ENCODE data around the gene GSK3B. TPM values are rescaled to one million over a fixed set of nuclear protein-coding genes. Genes with fewer than 3 reads are reported as not detected.

Gene GSK3B
- total and polyA plus RNA-seq, 8 donors = 6.2 to 59.1 (median 15.6) TPM

DNA sequence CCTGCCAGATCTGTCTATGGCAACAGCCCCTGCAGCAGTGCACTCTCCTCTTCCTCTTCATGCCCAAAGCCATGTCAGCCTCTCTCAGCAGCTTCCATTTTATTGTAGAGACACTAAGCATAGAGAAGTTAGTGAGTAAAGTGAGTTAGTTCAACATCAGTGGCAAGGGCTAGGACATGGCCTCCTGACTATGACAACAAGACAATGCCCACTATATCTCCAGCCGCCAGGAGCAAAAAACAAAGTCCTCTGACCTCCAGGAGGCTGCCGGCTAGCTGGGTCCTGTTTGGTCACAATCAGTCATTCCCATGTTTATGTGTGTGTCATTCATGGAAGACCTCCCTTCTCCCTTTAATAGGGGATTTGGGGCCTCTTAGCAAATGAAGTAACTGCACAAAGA lies 297.5 kb downstream of the GSK3B start:
- intact Hi-C loops (cut with DNase I; ENCODE audit: low total_unique reads) = no loop called here
- H3K4me3 ChIP-seq = no peak overlapping the region
- peaks cover 0 to 9% (median 0%) of the 10 kb centered on the region in 3 donors for H3K27me3 ChIP-seq
- H3K9me3 ChIP-seq = no peaks in the 10 kb centered on the region
- H3K27ac ChIP-seq = no peak overlapping the region
- H3K36me3 ChIP-seq = no peaks in the 10 kb centered on the region
- TF ChIP-seq POLR2AphosphoS5 (IDR thresholded peaks at IDR 0.05) (no peak), POLR2A (IDR thresholded peaks at IDR 0.05) (no peak), EP300 (IDR thresholded peaks at IDR 0.05) (no peak)
- TF ChIP-seq, protein P1, sequence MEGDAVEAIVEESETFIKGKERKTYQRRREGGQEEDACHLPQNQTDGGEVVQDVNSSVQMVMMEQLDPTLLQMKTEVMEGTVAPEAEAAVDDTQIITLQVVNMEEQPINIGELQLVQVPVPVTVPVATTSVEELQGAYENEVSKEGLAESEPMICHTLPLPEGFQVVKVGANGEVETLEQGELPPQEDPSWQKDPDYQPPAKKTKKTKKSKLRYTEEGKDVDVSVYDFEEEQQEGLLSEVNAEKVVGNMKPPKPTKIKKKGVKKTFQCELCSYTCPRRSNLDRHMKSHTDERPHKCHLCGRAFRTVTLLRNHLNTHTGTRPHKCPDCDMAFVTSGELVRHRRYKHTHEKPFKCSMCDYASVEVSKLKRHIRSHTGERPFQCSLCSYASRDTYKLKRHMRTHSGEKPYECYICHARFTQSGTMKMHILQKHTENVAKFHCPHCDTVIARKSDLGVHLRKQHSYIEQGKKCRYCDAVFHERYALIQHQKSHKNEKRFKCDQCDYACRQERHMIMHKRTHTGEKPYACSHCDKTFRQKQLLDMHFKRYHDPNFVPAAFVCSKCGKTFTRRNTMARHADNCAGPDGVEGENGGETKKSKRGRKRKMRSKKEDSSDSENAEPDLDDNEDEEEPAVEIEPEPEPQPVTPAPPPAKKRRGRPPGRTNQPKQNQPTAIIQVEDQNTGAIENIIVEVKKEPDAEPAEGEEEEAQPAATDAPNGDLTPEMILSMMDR (IDR thresholded peaks at IDR 0.05) = no peak
- WGBS, 5 donors = 56 to 79% (median 74%) methylated on average over 2 of the region's 2 CpGs
- no peak for DNase-seq
- H3K4me1 ChIP-seq = no peaks in the 10 kb centered on the region

DNA sequence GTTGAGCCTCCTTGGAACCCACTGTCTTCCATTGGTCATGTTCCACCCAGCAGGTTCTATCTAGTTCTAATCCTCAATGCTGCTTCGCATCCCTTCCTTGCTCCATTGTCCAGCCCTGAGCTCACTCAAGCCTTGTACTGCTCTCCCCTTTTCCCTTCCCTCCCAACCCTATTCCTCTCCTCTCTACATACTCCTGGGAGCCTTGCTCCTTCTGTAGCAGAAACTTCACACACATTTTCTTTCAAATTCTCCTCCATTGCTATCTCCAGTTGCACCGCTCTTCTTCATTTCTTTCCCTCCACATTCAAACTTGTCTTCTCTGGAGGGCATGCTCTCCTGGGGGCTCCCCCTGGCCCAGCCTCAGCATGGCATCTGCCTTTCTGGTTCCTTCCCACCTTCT lies 297.9 kb downstream of the GSK3B start:
- intact Hi-C loops (cut with DNase I; ENCODE audit: low total_unique reads) = no loop called here
- H3K27me3 ChIP-seq = peaks cover 0 to 5% (median 0%) of the 10 kb centered on the region in 3 donors
- no peak overlapping the region for H3K4me3 ChIP-seq
- TF ChIP-seq EP300 (IDR thresholded peaks at IDR 0.05) (no peak), POLR2A (IDR thresholded peaks at IDR 0.05) (no peak), POLR2AphosphoS5 (IDR thresholded peaks at IDR 0.05) (no peak)
- TF ChIP-seq, protein P1 (IDR thresholded peaks at IDR 0.05) = no peak
- DNase-seq = no peak
- no peaks in the 10 kb centered on the region for H3K36me3 ChIP-seq
- no peak overlapping the region for H3K27ac ChIP-seq
- no peaks in the 10 kb centered on the region for H3K4me1 ChIP-seq
- WGBS, 5 donors = 92 to 100% (median 98%) methylated on average over 2 of the region's 2 CpGs
- no peaks in the 10 kb centered on the region for H3K9me3 ChIP-seq

DNA sequence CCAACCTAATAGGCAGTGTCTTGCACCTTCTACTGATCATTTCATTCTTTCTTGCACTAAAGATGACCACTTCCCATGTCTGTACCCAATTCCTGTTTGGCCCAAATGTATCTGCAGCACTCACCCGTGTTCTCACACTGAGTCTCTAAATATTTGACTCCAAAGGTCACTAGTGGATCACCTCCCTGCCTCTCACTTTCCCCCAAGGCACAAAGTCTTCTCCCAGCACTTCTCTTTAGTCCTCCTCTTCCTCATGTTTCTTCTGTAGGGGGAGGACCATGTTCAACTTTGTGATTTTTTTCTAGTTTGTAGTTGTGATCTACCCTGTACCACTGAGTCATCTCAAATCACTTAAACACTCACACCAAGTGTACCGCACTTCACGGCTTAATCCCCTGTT lies 298.4 kb downstream of the GSK3B start:
- 68 to 74% (median 72%) methylated on average over 3 of the region's 3 CpGs for WGBS, 5 donors
- no peak overlapping the region for H3K27ac ChIP-seq
- H3K36me3 ChIP-seq = no peaks in the 10 kb centered on the region
- intact Hi-C loops (cut with DNase I; ENCODE audit: low total_unique reads) = no loop called here
- H3K9me3 ChIP-seq = no peaks in the 10 kb centered on the region
- no peak for DNase-seq
- TF ChIP-seq, protein P1 (IDR thresholded peaks at IDR 0.05) = no peak
- no peak for TF ChIP-seq POLR2A (IDR thresholded peaks at IDR 0.05)
- TF ChIP-seq POLR2AphosphoS5 (IDR thresholded peaks at IDR 0.05) = no peak
- no peaks in the 10 kb centered on the region for H3K27me3 ChIP-seq
- no peak overlapping the region for H3K4me3 ChIP-seq
- H3K4me1 ChIP-seq = no peaks in the 10 kb centered on the region

DNA sequence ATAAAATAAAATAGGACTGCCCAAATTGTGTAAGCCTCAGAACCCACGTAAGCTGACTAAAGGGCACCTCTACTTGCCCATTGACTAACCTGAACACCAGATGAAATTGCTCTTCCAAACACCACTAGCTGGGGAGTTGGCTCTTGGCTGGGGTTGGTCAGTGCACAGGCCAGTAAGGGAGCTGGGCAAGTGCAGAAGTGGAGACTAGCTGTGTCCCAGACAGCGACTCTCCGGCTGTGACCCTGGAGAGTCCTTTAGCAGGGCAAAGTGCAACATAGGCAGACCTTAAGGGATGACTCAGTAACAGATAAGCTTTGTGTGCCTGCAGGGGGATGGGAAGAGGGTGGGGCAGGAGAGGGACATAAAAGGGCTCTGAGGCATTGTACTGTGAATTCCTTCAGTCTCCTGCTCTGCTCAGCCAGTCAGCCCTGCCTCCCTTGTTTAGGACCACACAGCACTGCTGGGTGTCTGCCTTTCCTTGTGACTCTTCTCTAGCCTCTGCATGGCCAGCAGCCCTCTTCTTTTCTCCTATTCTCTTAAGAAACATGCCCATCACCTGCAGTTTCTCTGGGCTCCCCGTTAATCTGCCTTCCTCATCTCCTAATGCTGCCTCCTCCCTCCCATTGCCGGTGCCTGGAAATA lies 299.2 kb downstream of the GSK3B start:
- H3K4me1 ChIP-seq = no peaks in the 10 kb centered on the region
- no peaks in the 10 kb centered on the region for H3K36me3 ChIP-seq
- H3K4me3 ChIP-seq = no peak overlapping the region
- TF ChIP-seq POLR2AphosphoS5 (IDR thresholded peaks at IDR 0.05) = peak in 1 of 3 donors; percentile 33
- no peak for TF ChIP-seq POLR2A (IDR thresholded peaks at IDR 0.05)
- peak; percentile 30 to 76 for DNase-seq
- 37 to 53% (median 41%) methylated on average over 5 of the region's 5 CpGs for WGBS, 5 donors
- no peaks in the 10 kb centered on the region for H3K9me3 ChIP-seq
- H3K27me3 ChIP-seq = no peaks in the 10 kb centered on the region
- H3K27ac ChIP-seq = no peak overlapping the region
- intact Hi-C loops (cut with DNase I; ENCODE audit: low total_unique reads) = no loop called here

DNA sequence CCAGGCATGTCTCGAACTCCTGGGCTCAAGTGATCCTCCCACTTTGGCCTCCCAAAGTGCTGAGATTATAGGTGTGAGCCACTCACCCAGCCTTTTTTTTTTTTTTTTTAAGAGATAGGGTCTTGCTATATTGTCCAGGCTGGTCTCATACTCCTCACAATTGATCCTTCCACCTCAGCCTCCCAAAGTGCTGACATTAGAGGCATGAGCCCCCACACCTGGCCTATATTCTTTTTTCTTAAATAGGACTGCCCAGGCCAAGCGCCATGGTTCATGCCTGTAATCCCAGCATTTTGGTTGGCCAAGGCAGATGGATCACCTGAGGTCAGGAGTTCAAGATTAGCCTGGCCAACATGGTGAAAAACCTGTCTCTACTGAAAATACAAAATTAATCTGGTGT lies 299.8 kb downstream of the GSK3B start:
- no peaks in the 10 kb centered on the region for H3K9me3 ChIP-seq
- no peak for DNase-seq
- no peak overlapping the region for H3K4me3 ChIP-seq
- no peaks in the 10 kb centered on the region for H3K36me3 ChIP-seq
- no peaks in the 10 kb centered on the region for H3K27me3 ChIP-seq
- WGBS, 5 donors = 90 to 100% (median 93%) methylated on average over 2 of the region's 2 CpGs
- intact Hi-C loops (cut with DNase I; ENCODE audit: low total_unique reads) = no loop called here
- H3K4me1 ChIP-seq = no peaks in the 10 kb centered on the region
- TF ChIP-seq, protein P1 (IDR thresholded peaks at IDR 0.05) = no peak
- TF ChIP-seq POLR2AphosphoS5 (IDR thresholded peaks at IDR 0.05) (no peak), POLR2A (IDR thresholded peaks at IDR 0.05) (no peak)
- H3K27ac ChIP-seq = no peak overlapping the region

Measured in stomach (tissue), 9 donors.